Measurements from ENCODE around the gene TNNI3.

- peak; percentile 49 for TF ChIP-seq CTCF (IDR thresholded peaks at IDR 0.05; ENCODE audit: low read depth, low read length)
- TF ChIP-seq POLR2A (IDR thresholded peaks at IDR 0.05; ENCODE audit: extremely low read depth, insufficient read length) = no peak
- TF ChIP-seq MAX (IDR thresholded peaks at IDR 0.05; ENCODE audit: low read depth, low read length) = no peak
These were observed 11.3 kb downstream of the TNNI3 start for GRCh38 chr19:55146078-55146704.

Data from NB4 (cell line).